ENCODE measurements around the gene HS3ST4.
A peak's percentile ranks its signal among the peaks of the same experiment; 100 is the strongest.

The HS3ST4 gene

GRCh38 chr16:25691519-25692091 lies at the start of gene HS3ST4:
TSS of gene HS3ST4 (plus strand) at chr16:25691959.
- DNase-seq (ENCODE audit: low spot score), result peak; percentile 68
- FAIRE-seq, result no peak

- FAIRE-seq (no peak), DNase-seq (ENCODE audit: low spot score) (no peak)
Measured at GRCh38 chr16:25643633-25644032, 48.1 kb upstream of the HS3ST4 start.

GRCh38 chr16:25656639-25657038 lies 35.1 kb upstream of the HS3ST4 start:
- FAIRE-seq, result no peak
- DNase-seq (ENCODE audit: low spot score), result no peak

- DNase-seq (ENCODE audit: low spot score), result no peak
- FAIRE-seq, result no peak
Measured at GRCh38 chr16:25676820-25677219, 14.9 kb upstream of the HS3ST4 start.

GRCh38 chr16:25679511-25679910 lies 12.2 kb upstream of the HS3ST4 start:
- DNase-seq (ENCODE audit: low spot score), result no peak
- FAIRE-seq, result no peak

GRCh38 chr16:25689137-25689836 lies 2.5 kb upstream of the HS3ST4 start:
- FAIRE-seq, result no peak
- DNase-seq (ENCODE audit: low spot score), result no peak

GRCh38 chr16:25690552-25691143 lies 1.1 kb upstream of the HS3ST4 start:
- no peak for DNase-seq (ENCODE audit: low spot score)
- FAIRE-seq, result no peak

- FAIRE-seq (no peak), DNase-seq (ENCODE audit: low spot score) (peak; percentile 40)
Measured at GRCh38 chr16:25692351-25692741, 587 bp downstream of the HS3ST4 start.

- DNase-seq (ENCODE audit: low spot score), result no peak
- no peak for FAIRE-seq
Measured at GRCh38 chr16:25692742-25693508, 1.2 kb downstream of the HS3ST4 start.

- no peak for DNase-seq (ENCODE audit: low spot score)
- no peak for FAIRE-seq
Measured at GRCh38 chr16:25693631-25694030, 1.9 kb downstream of the HS3ST4 start.

- FAIRE-seq, result no peak
- DNase-seq (ENCODE audit: low spot score), result no peak
Measured at GRCh38 chr16:25699069-25699468, 7.3 kb downstream of the HS3ST4 start.

- DNase-seq (ENCODE audit: low spot score) (no peak), FAIRE-seq (no peak)
Measured at GRCh38 chr16:25700547-25700946, 8.8 kb downstream of the HS3ST4 start.

GRCh38 chr16:25707553-25707952 lies 15.8 kb downstream of the HS3ST4 start:
- DNase-seq (ENCODE audit: low spot score) (no peak), FAIRE-seq (no peak)

GRCh38 chr16:25707982-25708583 lies 16.3 kb downstream of the HS3ST4 start:
- no peak for FAIRE-seq
- DNase-seq (ENCODE audit: low spot score), result peak; percentile 26

- DNase-seq (ENCODE audit: low spot score), result no peak
- no peak for FAIRE-seq
Measured at GRCh38 chr16:25709213-25709612, 17.5 kb downstream of the HS3ST4 start.

GRCh38 chr16:25713785-25714570 lies 22.2 kb downstream of the HS3ST4 start:
- FAIRE-seq, result no peak

GRCh38 chr16:25716186-25716585 lies 24.4 kb downstream of the HS3ST4 start:
- DNase-seq (ENCODE audit: low spot score), result no peak

More at GRCh38 chr16:25713785-25714570, 22.2 kb downstream of the HS3ST4 start:
- DNase-seq (ENCODE audit: low spot score), result peak; percentile 28

GRCh38 chr16:25721439-25721838 lies 29.7 kb downstream of the HS3ST4 start:
- FAIRE-seq (no peak), DNase-seq (ENCODE audit: low spot score) (no peak)

More at GRCh38 chr16:25716186-25716585, 24.4 kb downstream of the HS3ST4 start:
- no peak for FAIRE-seq

GRCh38 chr16:25726430-25727098 lies 34.8 kb downstream of the HS3ST4 start:
- no peak for FAIRE-seq
- DNase-seq (ENCODE audit: low spot score), result no peak
